H4 (cell line): ENCODE data around the gene NFATC2. TPM values are rescaled to one million over a fixed set of nuclear protein-coding genes. Genes with fewer than 3 reads are reported as not detected.

Experiments used
- DNase-seq: peaks from one replicate; pipeline ENCODE4 v3.0.0-alpha.2; 2015; ENCODE audit warnings: low spot score
- total RNA-seq: library from RNA; depleted of rRNA; stranded (reverse); fragments of >200 nt; shearing (Covaris generic); gene quantifications from 2 replicates; pipeline ENCODE4 v1.2.3, GENCODE V29; 2014

Gene NFATC2
- total RNA-seq, 1 experiment from 2014 or later, result 0.23 TPM

DNA sequence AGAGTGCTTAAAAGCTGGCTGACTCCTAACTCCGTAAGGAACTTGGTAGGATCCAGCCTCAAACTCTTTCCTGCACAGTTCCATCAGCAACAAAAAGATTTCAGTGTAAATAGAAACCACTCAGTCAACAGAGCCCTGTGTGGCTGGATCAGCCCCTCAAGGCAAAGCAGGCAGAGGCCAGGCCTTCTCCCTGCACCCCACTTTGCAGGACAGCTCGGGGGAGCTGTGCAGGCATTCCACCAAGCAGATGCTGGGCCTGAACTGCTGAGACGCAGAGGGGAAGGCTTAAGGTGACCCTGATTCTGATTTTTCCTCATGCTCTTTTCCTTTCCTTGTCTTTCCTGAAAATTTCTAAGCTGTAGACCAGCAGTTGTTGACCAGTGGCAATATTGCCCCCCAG, 91.5 kb downstream of the NFATC2 start:
- no peak for DNase-seq

DNA sequence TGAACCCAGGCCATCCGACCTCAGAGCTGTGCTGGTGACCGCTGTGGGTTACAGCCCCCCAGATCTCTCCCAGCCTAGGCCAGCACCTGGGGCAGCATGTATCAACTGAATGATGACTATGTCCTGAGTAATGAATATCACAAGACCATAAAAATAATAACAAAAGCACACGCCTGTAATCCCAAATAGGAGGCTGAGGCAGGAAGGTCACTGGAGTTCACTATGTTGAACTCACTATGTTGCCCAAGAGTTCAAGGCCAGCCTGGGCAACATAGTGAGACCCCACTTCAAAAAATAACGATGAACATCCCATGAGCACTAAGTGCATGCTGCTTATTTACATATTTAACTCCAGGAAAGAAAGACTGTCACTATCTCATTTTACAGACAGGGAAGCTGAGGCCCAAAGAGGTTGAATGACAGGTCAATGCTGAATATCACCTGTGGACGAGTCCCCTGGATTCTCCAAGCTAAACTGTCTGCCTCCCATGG, 92.3 kb downstream of the NFATC2 start:
- no peak for DNase-seq

DNA sequence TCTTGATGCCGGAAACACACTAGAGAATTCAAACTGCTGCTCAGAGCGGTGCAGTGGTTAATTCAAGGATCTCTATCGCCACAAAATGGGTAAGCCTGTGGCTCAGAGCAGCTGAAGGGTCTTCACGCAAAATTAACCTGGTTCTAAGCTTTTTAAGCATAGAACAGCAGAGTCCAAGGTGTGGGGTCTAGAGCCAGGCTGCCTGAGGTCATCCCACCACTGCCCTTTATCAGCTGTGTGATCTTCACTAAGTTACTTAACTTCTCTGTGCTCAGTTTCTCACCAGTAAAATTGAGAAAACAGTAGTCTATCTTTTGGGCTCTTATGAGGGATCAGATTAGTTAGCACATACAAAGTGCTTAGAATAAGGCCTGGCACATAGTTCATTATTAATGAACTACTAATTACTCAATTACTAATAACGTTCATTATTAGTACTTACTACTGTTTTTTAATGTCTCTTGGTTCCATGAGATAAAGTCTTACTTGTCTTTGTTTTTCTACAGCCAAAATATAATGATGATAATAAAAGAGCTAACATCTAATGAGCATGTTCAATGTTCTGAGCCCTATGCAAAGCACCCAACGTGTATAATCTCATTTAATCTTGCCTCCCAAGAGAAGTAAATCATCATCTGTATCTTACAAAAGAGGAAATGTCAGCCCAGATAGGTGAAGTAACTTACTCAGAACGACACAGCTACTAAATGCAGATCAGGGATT, 92.9 kb downstream of the NFATC2 start:
- no peak for DNase-seq

DNA sequence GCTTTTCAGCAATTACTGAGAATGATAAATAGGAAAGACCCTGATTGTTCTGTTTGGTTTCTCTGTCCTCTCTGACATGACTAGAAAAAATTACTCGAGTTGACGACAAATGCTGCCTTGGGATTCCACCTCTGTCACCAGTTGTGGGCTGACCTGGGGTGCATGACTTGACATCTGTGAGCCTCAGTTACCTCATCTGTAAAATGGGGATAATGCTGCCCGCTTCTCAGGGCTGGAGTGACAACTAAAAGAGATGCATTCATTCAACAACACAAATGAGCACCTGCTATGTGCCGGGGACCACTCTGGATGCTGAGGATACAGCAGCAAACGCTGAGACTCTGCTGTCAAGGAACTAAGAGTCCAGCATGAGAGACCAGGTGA, 94.8 kb downstream of the NFATC2 start:
- no peak for DNase-seq

DNA sequence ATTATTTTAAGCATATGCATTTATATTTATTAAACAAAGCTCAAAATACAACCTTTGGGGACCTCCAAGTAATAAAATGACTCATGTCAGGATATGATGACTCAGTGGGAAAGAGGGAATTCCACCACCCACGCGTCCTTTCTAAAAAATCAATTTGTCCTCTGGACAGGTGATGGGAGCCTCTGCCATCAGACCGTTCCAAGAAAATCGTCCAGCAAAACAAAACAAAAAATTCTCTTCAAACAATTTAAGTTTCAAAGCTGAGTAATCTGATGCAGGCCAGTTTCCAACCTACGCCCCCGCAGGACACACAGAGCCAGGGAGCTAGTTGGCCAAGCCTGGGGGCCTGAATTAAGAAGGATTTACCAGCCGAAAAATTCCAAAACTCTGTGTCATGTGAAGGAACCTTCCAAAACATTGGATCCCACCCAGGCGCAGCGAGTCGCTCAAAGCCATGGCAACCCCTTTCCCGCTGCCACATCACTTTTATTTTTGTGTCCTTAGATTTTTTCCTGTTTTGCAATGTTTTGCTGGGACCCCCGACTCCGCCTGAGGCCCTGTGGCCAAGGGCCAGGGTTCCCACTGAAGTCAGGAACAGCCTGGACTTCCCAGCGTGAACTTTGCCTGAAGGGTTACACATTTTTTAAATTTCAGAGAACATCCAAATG, 95.3 kb downstream of the NFATC2 start:
- DNase-seq, result peak; percentile 82

DNA sequence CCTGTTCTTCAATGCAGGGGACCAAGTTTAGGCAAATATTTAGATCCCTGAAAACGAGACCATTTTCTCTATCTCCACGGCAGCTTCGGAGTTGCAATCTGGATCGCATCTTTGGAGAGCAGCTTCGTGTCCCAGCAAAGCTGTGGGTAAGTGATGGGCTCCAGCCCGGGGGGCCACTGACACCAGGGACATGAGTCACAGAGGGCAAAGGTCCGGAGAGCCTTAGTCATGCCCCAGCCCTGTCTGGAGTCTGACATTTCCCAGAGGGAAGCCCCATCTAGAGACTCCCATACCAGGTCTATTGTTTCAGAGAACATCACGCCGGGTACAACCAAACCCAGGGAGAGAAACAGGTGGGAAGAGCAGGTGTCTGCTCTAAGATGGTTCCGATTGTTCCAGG, 95.9 kb downstream of the NFATC2 start:
- DNase-seq, result peak; percentile 21

DNA sequence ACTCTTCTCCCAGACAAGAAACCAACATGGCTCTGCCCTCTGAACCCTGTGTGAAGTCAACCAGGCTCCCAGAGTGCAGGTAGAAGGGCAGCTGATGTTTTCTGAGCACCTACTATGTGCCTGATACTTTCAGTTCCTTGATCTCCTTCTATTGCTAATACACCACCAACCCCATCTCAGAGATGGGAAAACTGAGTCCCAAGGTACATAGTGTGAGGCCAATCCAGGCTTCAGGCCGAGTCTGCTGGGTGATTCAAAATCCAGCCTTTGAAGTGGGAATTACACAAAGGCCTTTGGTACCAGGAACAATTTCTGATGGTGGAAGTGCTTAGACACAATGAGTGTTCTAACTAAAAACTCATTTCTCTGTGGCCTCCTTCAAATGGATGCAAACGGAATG, 96.3 kb downstream of the NFATC2 start:
- no peak for DNase-seq

DNA sequence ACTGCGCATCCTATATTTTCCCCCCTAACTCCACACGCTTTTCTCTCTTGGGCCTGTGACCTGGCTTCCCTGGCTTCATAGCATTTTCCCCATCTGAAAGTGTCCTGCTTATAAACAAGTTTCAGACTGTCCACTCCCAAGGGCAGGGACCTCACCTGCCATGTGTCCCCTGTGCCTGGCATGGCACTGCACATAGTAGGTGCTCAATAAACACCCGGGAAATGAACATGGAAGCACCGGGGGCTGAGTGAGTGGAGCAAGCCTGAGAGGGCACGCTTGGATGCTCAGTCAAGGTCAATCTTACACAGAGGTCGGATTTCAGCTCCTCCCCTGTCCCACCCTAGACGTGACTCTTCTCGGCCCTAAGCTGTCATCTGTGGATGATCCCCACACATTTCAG, 96.9 kb downstream of the NFATC2 start:
- no peak for DNase-seq

DNA sequence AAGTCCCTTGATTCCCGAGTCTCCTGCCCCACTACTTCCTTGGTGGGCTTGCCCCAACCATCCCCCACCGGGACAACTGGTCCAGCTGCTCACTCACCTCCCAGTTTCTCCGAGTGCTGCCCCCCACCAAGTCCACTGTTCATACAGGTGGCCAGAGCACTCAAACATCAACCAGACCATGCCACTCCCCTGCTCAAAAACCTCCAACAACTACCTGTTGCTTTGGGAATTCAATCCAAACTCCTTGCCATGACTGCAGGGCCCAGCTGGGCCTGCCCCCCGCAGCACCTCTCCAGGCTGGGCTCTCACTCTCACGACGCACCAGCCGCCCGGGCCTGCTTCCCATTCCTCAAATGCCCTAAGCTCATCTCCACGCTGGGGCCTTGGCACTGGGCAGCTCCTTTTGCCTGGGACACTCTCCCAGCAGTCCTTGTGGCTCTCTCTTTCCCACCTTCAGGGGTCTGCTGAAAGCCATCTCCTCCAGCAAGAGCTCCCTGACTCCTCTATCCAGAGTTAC, 97.5 kb downstream of the NFATC2 start:
- DNase-seq, result no peak

DNA sequence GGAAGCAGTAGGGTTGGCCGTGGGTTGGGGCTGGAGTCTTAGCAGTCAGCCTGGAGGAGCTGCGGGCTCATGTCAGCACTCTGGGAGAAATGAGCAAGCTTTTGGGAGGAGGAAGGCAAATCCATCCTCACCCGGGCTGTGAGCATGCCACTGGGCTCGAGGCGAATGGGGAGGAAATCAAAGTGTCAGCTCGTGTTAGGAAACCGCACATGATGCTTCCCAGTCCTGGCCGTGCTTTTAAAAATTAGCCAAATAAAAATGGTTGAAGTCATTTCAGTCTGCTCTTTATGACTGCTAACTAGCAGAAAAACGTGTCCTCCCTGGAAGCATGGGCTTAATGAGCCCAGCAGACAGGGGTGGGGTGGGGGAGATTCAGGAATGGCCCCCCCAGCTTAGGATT, 98.1 kb downstream of the NFATC2 start:
- DNase-seq, result no peak

DNA sequence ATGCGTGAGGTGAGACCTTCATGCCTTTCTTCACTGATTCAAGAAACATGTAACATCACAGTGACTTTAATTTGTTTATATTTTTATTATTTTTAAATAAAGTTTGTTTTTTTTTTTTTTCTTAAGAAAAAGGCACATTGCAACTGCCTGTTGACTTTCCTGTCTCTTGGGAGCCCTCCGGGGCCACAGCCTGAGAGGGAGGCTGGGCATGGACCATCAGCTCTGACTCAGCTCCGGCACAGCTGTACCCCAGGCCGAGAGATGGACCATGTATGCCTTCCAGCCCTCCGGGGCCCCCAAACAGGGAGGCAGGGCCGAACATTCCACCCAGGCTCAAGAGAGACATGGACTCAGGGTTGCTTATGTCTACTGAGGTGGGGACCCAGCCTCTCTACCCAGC, 99.9 kb downstream of the NFATC2 start:
- no peak for DNase-seq

DNA sequence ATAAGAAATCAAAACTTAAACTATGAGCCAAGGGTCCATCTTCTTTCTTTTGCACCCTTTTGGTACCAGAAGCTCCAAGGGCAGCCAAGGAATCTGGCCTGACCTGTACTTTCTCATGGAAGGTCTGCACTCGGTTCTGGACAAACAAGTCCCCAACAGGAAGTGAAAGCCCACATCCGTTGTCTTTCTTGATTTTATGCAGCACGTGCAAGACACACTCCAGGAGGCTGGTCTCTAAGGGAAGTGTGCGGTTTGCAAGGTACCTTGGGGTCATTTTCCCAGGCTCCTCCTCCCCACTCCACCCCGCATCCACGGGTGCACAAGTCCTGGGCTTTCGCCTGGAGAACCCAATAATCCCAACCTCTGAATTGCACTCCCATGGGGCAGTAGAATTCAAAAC, 101.9 kb downstream of the NFATC2 start:
- DNase-seq, result no peak

DNA sequence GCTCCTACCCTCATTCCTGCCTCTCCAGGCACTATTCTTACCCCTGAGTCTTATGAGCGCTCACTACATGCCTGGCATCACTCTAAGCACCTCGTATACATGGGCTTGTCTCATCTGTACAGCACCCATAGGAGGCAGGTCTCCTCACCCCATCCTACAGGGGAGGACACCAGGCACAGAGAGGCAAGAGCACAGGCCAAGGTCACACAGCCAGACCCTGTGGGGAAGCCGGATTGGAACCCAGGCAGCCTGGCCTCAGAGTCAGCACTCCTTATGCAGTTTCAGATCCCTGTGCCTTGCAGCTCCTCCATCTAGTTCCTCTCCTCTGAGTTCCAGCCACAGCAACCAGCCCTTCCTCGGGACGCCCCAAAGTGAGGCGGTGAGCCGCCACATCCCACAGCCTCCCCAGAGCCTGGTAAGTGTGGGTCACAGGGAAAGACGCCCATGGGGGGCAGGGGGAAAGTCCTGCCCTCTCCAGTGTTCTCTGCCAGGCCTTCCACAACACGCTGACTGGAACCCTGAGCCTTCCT, 103.3 kb downstream of the NFATC2 start:
- no peak for DNase-seq

DNA sequence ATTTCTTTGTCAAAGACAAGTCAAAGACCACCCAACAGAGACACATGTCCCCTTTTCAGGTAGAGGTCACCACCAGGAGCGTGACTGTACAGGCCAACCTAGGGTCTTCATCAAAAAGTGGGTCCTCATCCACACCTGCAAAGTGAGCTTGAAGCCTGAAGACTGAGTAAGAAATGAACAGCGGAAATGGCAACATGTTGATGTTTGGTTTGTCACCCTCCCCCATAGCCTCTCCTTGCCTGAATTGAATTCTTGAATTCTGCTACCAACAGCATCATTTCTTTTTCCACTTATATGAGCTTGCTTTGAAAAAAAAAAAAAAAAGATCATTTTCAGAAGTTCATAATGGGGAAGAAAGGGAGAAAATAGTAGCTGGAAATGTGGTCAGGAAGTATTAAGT, 104.4 kb downstream of the NFATC2 start:
- no peak for DNase-seq

DNA sequence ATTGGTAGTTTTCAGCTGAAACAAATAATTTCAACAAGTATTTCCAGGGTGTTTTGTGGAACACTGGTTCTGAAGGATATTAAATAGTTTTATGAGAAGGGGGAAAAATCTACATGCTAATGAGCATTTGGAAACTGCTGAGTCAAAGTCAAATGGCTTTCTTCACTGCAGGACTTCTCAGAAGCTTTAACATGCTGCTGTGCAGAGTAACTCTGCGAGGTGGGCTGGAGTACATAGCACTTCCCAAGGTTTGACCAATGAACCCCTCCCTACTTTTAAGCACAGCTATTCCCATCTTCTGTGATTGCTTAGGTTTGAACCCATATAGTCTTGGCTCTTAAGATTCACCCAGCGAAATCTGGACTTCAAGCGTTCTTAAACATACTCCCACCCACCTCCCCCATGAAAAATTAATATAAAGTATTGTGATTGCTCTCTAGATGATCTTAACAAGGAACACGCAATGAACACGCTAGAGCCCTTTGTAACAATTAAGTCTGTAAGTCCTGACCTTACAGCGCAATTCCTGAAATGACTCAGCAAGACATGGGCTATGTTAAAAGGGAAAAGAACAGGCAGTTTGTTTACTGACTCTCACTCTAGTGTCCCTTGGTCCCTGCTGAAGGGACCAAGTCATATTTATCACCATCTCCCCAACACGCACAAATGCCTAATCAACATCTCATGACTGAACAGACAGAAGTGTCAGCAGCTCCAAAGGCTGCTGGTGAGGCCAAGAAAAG, 105.2 kb downstream of the NFATC2 start:
- no peak for DNase-seq

DNA sequence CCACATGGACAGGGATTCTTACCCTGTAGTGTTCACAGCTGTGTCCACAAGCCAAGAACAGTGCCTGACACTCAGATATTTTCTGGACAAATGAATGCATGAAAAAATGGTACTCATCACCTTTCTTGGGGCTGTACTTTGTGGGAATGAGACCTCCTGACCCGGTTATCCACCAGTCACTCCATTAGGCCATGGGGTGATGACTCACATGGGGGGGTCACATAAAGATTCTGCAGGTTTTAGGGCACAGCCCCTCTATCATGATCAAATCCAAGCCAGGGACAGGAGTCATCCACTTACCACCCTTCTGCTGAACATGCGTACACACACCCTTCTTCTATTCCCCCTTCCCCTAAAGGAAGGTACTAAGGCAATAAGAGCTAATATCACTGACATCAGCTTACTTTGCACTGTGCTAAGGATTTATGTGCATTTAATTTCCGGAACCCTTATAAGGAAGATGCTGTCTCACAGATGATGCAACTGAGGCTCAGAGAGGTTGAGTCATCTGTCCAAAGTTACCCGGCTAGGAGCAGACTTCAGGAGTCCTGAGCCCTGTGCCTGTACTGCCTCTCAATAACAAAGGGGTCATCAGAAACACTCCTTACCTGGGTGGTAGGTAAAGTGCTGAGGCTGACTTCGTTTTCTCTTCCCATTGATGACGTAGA, 107.8 kb downstream of the NFATC2 start:
- no peak for DNase-seq

DNA sequence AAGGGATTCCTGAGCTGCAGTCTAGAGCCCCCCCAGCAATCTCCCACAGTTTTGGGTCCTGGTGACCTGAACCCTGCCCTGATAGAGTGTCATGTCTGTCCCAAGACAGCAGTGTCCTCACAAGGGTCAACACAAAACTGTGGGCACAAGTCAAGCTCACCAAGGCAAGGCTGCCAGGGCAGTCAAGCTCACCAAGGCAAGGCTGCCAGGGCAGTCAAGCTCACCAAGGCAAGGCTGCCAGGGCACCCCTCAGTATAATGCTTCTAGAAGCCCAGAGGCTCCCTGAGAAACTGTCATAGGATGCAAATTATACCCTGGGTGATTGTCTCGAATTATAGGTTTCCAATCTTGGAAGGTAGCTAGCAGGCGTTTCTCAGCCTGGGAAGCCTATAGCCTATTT, 108.5 kb downstream of the NFATC2 start:
- DNase-seq, result no peak

DNA sequence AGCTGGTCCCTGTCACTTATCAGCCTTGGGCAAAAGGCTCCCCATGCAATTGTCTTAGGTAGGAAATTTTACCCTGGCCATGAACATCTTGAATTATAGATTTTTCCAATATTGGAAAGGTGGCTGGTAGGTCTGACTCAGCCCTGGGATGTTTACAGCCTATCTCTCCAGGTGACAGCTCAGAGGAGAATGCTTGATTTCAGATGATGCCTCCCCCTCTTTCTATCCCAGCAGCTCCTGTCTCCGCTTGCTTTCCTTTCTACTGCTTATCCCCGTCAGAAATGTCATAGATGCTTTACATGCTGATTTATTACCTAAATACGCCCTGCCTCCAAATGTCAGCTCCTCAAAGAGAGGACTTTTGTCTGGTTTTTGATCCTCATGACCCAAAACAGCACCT, 109.6 kb downstream of the NFATC2 start:
- DNase-seq, result no peak

DNA sequence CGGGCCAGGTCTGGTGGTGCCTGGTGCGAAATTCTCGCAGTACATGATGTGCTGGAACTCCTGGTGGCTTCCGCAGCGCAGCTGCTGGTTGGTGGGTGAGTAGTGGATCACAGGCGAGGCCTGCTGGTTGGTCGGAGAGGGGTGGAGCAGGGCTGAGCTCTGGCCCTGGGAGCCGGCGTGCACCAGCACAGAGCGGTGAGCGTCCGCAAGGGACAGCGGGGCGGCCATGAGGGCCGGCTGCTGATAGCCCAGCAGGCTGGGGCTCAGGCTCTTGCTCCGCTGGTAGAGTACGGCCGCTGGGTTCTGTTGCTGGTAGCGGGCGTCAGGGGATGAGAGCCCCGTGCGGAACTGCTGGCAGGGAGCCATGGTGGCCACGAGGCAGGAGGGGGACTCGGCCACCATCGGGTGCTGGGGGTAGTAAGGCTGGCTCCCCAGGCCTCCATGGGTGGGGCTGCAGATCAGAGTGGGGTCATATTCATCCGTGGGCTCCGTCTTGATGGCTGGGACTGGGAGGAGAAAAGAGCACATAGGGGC, 110.2 kb downstream of the NFATC2 start:
- no peak for DNase-seq

DNA sequence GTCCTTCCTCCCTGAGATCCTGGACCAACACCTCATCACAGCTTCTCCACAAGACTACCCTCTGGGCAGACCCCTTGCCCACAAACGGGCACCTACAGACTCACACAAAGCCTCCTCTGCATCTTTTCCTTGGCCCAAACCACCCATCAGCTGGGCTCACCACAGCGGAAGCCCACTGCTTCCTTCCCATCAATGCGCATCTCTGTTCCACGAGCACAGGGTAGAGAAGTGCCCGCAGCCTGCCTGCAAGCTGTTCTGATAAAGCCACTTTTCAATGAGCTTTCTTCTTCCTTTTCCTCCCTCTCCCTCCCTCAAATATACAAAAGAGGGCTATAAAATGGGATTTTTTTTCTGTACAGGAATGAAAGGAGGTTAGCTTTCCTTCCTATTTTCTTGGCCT, 111.2 kb downstream of the NFATC2 start:
- no peak for DNase-seq

DNA sequence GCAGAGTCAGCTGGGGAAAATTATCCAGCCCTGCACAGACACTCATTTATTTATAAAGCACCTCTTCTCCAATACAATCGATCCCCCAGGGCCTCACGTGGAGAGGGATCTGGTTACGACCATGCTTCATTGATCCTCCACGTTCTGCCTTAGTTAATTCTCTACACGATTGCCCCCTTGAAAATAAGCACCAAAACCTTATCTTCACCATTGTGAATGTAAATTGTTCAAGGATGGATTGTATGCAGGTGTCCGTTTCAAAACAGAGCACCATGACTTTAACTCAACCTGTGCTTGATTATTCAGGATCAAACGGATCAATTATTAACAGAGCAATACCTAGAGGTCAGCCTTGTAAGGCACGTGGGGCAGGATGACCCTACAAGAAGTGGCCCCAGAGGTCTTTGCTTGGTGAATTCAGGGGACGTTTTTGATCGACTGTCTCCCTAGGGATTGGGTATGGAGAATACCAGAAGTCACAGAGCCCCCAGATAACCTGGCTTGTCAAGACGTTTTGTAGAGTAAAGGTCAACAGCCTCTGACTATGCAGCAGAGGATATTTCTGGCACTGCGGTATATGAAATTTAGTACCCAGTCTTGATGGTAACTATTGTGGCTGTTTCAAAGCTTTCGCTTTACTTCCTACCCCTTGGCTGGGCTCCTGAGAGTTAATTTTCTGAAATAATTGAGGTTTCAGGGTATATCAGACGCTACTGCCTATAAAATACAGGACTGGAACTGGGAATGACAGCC, 112.1 kb downstream of the NFATC2 start:
- DNase-seq, result no peak
